ENCODE measurements around the gene IL1R2.

Gene IL1R2

GRCh38 chr2:101981504-101981903, 10.3 kb upstream of the IL1R2 start:
- POLR2A ChIA-PET = no interaction called here
- CTCF ChIA-PET = no interaction called here
- no peak overlapping the region for H3K4me3 ChIP-seq (ENCODE audit: low read depth, low read length)
- H3K27ac ChIP-seq (ENCODE audit: extremely low read depth, low read depth, low read length) = no peak overlapping the region
- no peaks in the 10 kb centered on the region for H3K4me1 ChIP-seq (ENCODE audit: control insufficient read depth, insufficient read depth, low read length)
- H3K36me3 ChIP-seq (ENCODE audit: control insufficient read depth in 2 of 2, insufficient read depth in 1 of 2, low read length in 2 of 2) = no peaks in the 10 kb centered on the region
- H3K9me3 ChIP-seq (ENCODE audit: control insufficient read depth, insufficient read depth, low read depth, low read length) = no peaks in the 10 kb centered on the region
- TF ChIP-seq KLF16 (tag by site-specific recombination; IDR thresholded peaks at IDR 0.05) = no peak
- no peak for TF ChIP-seq ZNF302 (tag by site-specific recombination; IDR thresholded peaks at IDR 0.05; ENCODE audit: low read depth)
- no peak for TF ChIP-seq BCL11B (tag by site-specific recombination; IDR thresholded peaks at IDR 0.05; ENCODE audit: low read depth)
- TF ChIP-seq ZBTB10 (tag by site-specific recombination; IDR thresholded peaks at IDR 0.05) = no peak
- TF ChIP-seq ZNF211 (tag by site-specific recombination; IDR thresholded peaks at IDR 0.05; ENCODE audit: low read depth) = no peak
- TF ChIP-seq, protein P1, sequence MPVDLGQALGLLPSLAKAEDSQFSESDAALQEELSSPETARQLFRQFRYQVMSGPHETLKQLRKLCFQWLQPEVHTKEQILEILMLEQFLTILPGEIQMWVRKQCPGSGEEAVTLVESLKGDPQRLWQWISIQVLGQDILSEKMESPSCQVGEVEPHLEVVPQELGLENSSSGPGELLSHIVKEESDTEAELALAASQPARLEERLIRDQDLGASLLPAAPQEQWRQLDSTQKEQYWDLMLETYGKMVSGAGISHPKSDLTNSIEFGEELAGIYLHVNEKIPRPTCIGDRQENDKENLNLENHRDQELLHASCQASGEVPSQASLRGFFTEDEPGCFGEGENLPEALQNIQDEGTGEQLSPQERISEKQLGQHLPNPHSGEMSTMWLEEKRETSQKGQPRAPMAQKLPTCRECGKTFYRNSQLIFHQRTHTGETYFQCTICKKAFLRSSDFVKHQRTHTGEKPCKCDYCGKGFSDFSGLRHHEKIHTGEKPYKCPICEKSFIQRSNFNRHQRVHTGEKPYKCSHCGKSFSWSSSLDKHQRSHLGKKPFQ (tag by site-specific recombination; IDR thresholded peaks at IDR 0.05) = no peak
- no peak for TF ChIP-seq PRDM1 (tag by site-specific recombination; IDR thresholded peaks at IDR 0.05)
- TF ChIP-seq KLF10 (tag by site-specific recombination; IDR thresholded peaks at IDR 0.05) = no peak

- no peaks in the 10 kb centered on the region for H3K4me1 ChIP-seq (ENCODE audit: control insufficient read depth, insufficient read depth, low read length)
- ChIA-PET CTCF (interaction anchor here (0.7 kb wide), 1 partner anchor 42 kb away, joined by 4 read pairs; no protein-coding TSS in a partner anchor), POLR2A (no interaction called here)
- H3K27ac ChIP-seq (ENCODE audit: extremely low read depth, low read depth, low read length) = no peak overlapping the region
- no peaks in the 10 kb centered on the region for H3K36me3 ChIP-seq (ENCODE audit: control insufficient read depth in 2 of 2, insufficient read depth in 1 of 2, low read length in 2 of 2)
- H3K9me3 ChIP-seq (ENCODE audit: control insufficient read depth, insufficient read depth, low read depth, low read length) = no peaks in the 10 kb centered on the region
- no peak for TF ChIP-seq ZBTB48 (tag by site-specific recombination; IDR thresholded peaks at IDR 0.05)
- no peak for TF ChIP-seq CTCF (tag by site-specific recombination; IDR thresholded peaks at IDR 0.05)
- no peak for TF ChIP-seq ZNF624 (tag by site-specific recombination; IDR thresholded peaks at IDR 0.05)
- TF ChIP-seq ZBTB20 (tag by site-specific recombination; IDR thresholded peaks at IDR 0.05) = no peak
- no peak for TF ChIP-seq ZNF266 (tag by site-specific recombination; IDR thresholded peaks at IDR 0.05; ENCODE audit: low read depth)
- TF ChIP-seq ZNF664 (tag by site-specific recombination; IDR thresholded peaks at IDR 0.05) = no peak
- no peak for TF ChIP-seq ZFP37 (tag by site-specific recombination; IDR thresholded peaks at IDR 0.05)
- no peak overlapping the region for H3K4me3 ChIP-seq (ENCODE audit: low read depth, low read length)
These were observed 9.2 kb upstream of the IL1R2 start for GRCh38 chr2:101982495-101983029.

DNA sequence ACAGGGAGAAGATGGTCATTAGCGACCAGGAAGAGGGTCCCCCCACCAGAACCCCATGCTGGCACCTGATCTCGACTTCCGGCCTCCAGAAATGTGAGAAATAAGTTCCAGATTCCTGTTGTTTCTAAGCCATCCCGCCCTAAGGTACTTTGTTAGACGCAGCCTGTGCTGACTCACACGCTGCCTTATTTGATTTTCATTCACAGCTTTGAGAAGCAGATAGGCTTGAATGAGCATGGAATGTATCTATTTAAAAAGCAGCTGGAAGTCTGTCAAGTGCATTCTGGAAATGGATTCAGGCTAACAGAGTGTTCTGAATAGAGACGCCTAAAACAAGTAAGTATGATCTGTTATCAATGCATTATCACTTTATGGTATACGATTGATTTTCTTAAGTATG, 8.3 kb upstream of the IL1R2 start:
- CTCF ChIA-PET = interaction anchor here (1.0 kb wide), 1 partner anchor 23 kb away, joined by 3 read pairs; no protein-coding TSS in a partner anchor
- POLR2A ChIA-PET = no interaction called here
- H3K4me1 ChIP-seq (ENCODE audit: control insufficient read depth, insufficient read depth, low read length) = no peaks in the 10 kb centered on the region
- H3K27ac ChIP-seq (ENCODE audit: extremely low read depth, low read depth, low read length) = no peak overlapping the region
- no peaks in the 10 kb centered on the region for H3K9me3 ChIP-seq (ENCODE audit: control insufficient read depth, insufficient read depth, low read depth, low read length)
- no peaks in the 10 kb centered on the region for H3K36me3 ChIP-seq (ENCODE audit: control insufficient read depth in 2 of 2, insufficient read depth in 1 of 2, low read length in 2 of 2)
- H3K4me3 ChIP-seq (ENCODE audit: low read depth, low read length) = no peak overlapping the region
- TF ChIP-seq ZNF777 (tag by site-specific recombination; IDR thresholded peaks at IDR 0.05; ENCODE audit: borderline replicate concordance) = no peak
- TF ChIP-seq ZNF174 (tag by site-specific recombination; IDR thresholded peaks at IDR 0.05) = no peak
- TF ChIP-seq ZNF792 (tag by site-specific recombination; IDR thresholded peaks at IDR 0.05) = no peak
- TF ChIP-seq ZNF354C (tag by site-specific recombination; IDR thresholded peaks at IDR 0.05; ENCODE audit: borderline replicate concordance, low read depth) = no peak
- TF ChIP-seq ZSCAN16 (tag by site-specific recombination; IDR thresholded peaks at IDR 0.05) = no peak
- no peak for TF ChIP-seq ZBTB20 (tag by site-specific recombination; IDR thresholded peaks at IDR 0.05)
- TF ChIP-seq, protein P2, sequence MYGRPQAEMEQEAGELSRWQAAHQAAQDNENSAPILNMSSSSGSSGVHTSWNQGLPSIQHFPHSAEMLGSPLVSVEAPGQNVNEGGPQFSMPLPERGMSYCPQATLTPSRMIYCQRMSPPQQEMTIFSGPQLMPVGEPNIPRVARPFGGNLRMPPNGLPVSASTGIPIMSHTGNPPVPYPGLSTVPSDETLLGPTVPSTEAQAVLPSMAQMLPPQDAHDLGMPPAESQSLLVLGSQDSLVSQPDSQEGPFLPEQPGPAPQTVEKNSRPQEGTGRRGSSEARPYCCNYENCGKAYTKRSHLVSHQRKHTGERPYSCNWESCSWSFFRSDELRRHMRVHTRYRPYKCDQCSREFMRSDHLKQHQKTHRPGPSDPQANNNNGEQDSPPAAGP (tag by site-specific recombination; IDR thresholded peaks at IDR 0.05) = no peak
- no peak for TF ChIP-seq KLF9 (tag by site-specific recombination; IDR thresholded peaks at IDR 0.05; ENCODE audit: low read depth)
- TF ChIP-seq GLI2 (tag by site-specific recombination; IDR thresholded peaks at IDR 0.05; ENCODE audit: borderline replicate concordance, low read depth) = no peak
- no peak for TF ChIP-seq ATF2 (tag by site-specific recombination; IDR thresholded peaks at IDR 0.05; ENCODE audit: low read depth)

Measured in HEK293 (cell line).